ENCODE measurements around the gene SUSD5.
"Not testable (repeated sequence)": the region's sequence is repeated elsewhere in the genome, so short reads cannot be mapped to it uniquely, and the experiment has no call there.

The SUSD5 gene

GRCh38 chr3:33167284-33167683 is 51.3 kb downstream of the SUSD5 start:
- Histone ChIP-seq H3K27me3 (ENCODE audit: insufficient read depth, low read depth) (no peaks in the 10 kb centered on the region), H3K4me2 (no peak overlapping the region), H3K79me2 (ENCODE audit: insufficient read depth, low read depth) (no peaks in the 10 kb centered on the region), H2AFZ (ENCODE audit: low read depth) (no peak overlapping the region), H4K20me1 (ENCODE audit: insufficient read depth) (no peaks in the 10 kb centered on the region), H3K4me3 (IDR thresholded peaks at IDR 0.05; ENCODE audit: insufficient read depth, low read depth, low read length) (no peak overlapping the region), H3K9ac (no peak overlapping the region), H3K4me1 (ENCODE audit: low read depth, poor library complexity, severe bottlenecking) (no peaks in the 10 kb centered on the region), H3K27ac (no peak overlapping the region), H3K36me3 (ENCODE audit: insufficient read depth) (no peaks in the 10 kb centered on the region)
- TF ChIP-seq CTCF (conservative IDR thresholded peaks at IDR 0.05; ENCODE audit: low read depth, low read length) = no peak

GRCh38 chr3:33166095-33166494 is 52.5 kb downstream of the SUSD5 start:
- Histone ChIP-seq H4K20me1 (ENCODE audit: insufficient read depth) (no peaks in the 10 kb centered on the region), H3K4me3 (IDR thresholded peaks at IDR 0.05; ENCODE audit: insufficient read depth, low read depth, low read length) (no peak overlapping the region), H3K79me2 (ENCODE audit: insufficient read depth, low read depth) (no peaks in the 10 kb centered on the region), H3K27ac (no peak overlapping the region), H3K9ac (no peak overlapping the region), H3K27me3 (ENCODE audit: insufficient read depth, low read depth) (no peaks in the 10 kb centered on the region), H3K36me3 (ENCODE audit: insufficient read depth) (no peaks in the 10 kb centered on the region), H3K4me1 (ENCODE audit: low read depth, poor library complexity, severe bottlenecking) (no peaks in the 10 kb centered on the region), H3K4me2 (no peak overlapping the region), H2AFZ (ENCODE audit: low read depth) (no peak overlapping the region)
- TF ChIP-seq CTCF (conservative IDR thresholded peaks at IDR 0.05; ENCODE audit: low read depth, low read length) = no peak

- Histone ChIP-seq H3K4me1 (ENCODE audit: low read depth, poor library complexity, severe bottlenecking) (no peaks in the 10 kb centered on the region), H3K27ac (no peak overlapping the region), H3K4me3 (IDR thresholded peaks at IDR 0.05; ENCODE audit: insufficient read depth, low read depth, low read length) (no peak overlapping the region), H2AFZ (ENCODE audit: low read depth) (no peak overlapping the region), H3K4me2 (no peak overlapping the region), H3K9ac (no peak overlapping the region), H3K79me2 (ENCODE audit: insufficient read depth, low read depth) (no peaks in the 10 kb centered on the region), H3K36me3 (ENCODE audit: insufficient read depth) (no peaks in the 10 kb centered on the region), H3K27me3 (ENCODE audit: insufficient read depth, low read depth) (no peaks in the 10 kb centered on the region), H4K20me1 (ENCODE audit: insufficient read depth) (no peaks in the 10 kb centered on the region)
- no peak for TF ChIP-seq CTCF (conservative IDR thresholded peaks at IDR 0.05; ENCODE audit: low read depth, low read length)
These were observed 53.2 kb downstream of the SUSD5 start for GRCh38 chr3:33165372-33165771.

- H2AFZ ChIP-seq (ENCODE audit: low read depth); H3K27me3 ChIP-seq (ENCODE audit: insufficient read depth, low read depth); H3K4me1 ChIP-seq (ENCODE audit: low read depth, poor library complexity, severe bottlenecking); H3K4me3 ChIP-seq (IDR thresholded peaks at IDR 0.05; ENCODE audit: insufficient read depth, low read depth, low read length); H3K36me3 ChIP-seq (ENCODE audit: insufficient read depth); H4K20me1 ChIP-seq (ENCODE audit: insufficient read depth); H3K79me2 ChIP-seq (ENCODE audit: insufficient read depth, low read depth); H3K9ac ChIP-seq; H3K27ac ChIP-seq; H3K4me2 ChIP-seq: not testable (repeated sequence)
These were observed 56.0 kb downstream of the SUSD5 start for GRCh38 chr3:33162621-33163020.

- Histone ChIP-seq H3K4me2 (no peak overlapping the region), H3K4me3 (IDR thresholded peaks at IDR 0.05; ENCODE audit: insufficient read depth, low read depth, low read length) (no peak overlapping the region), H3K4me1 (ENCODE audit: low read depth, poor library complexity, severe bottlenecking) (no peaks in the 10 kb centered on the region), H3K27ac (no peak overlapping the region), H4K20me1 (ENCODE audit: insufficient read depth) (no peaks in the 10 kb centered on the region), H3K27me3 (ENCODE audit: insufficient read depth, low read depth) (no peaks in the 10 kb centered on the region), H3K36me3 (ENCODE audit: insufficient read depth) (no peaks in the 10 kb centered on the region), H3K79me2 (ENCODE audit: insufficient read depth, low read depth) (no peaks in the 10 kb centered on the region), H3K9ac (no peak overlapping the region), H2AFZ (ENCODE audit: low read depth) (no peak overlapping the region)
- no peak for TF ChIP-seq CTCF (conservative IDR thresholded peaks at IDR 0.05; ENCODE audit: low read depth, low read length)
These were observed 58.6 kb downstream of the SUSD5 start for GRCh38 chr3:33159981-33160380.
